Endodermal cell (in vitro differentiated cells): Measurements from ENCODE around the gene THADA. TPM values are rescaled to one million over a fixed set of nuclear protein-coding genes. Genes with fewer than 3 reads are reported as not detected.

Experiments used
- DNase-seq: peaks from one replicate; pipeline ENCODE4 v3.0.0-alpha.2; 2017
- H3K27ac ChIP-seq: 2 replicates; pipeline ENCODE4 v1.5.1; 2013; ENCODE audit warnings: mild to moderate bottlenecking, low read depth, low read length, moderate library complexity
- H3K27me3 ChIP-seq: 2 replicates; pipeline ENCODE4 v1.6.1; 2013; ENCODE audit warnings: mild to moderate bottlenecking, low read length, moderate library complexity; ENCODE audit not compliant: insufficient read depth, control insufficient read depth, poor library complexity, severe bottlenecking
- H3K36me3 ChIP-seq: 2 replicates; pipeline ENCODE4 v1.7.0; 2013; ENCODE audit warnings: mild to moderate bottlenecking, low read length, moderate library complexity; ENCODE audit not compliant: control insufficient read depth, insufficient read depth
- H3K4me1 ChIP-seq: one replicate; pipeline ENCODE4 v1.7.0; 2013; ENCODE audit warnings: low read length; ENCODE audit not compliant: control insufficient read depth, insufficient read depth
- H3K4me3 ChIP-seq: 2 replicates; pipeline ENCODE4 v1.5.1; 2013; ENCODE audit warnings: mild to moderate bottlenecking, low read length, moderate library complexity
- H3K9ac ChIP-seq: 2 replicates; pipeline ENCODE4 v1.6.1; 2013; ENCODE audit warnings: mild to moderate bottlenecking, low read length, moderate library complexity; ENCODE audit not compliant: poor library complexity, severe bottlenecking; ENCODE audit errors: extremely low read depth
- H3K9me3 ChIP-seq: 2 replicates; pipeline ENCODE4 v1.6.1; 2013; ENCODE audit warnings: mild to moderate bottlenecking, low read length, moderate library complexity; ENCODE audit not compliant: control insufficient read depth
- H3K27ac Mint-ChIP-seq: 2 replicates; pipeline ENCODE4 v1.8.0; 2020; ENCODE audit warnings: mixed read lengths
- H3K27me3 Mint-ChIP-seq: 2 replicates; pipeline ENCODE4 v1.8.0; 2021; ENCODE audit warnings: mild to moderate bottlenecking, mixed read lengths; ENCODE audit not compliant: insufficient read depth
- H3K36me3 Mint-ChIP-seq: 2 replicates; pipeline ENCODE4 v1.8.0; 2020; ENCODE audit warnings: low read depth, mixed read lengths
- H3K4me1 Mint-ChIP-seq: 2 replicates; pipeline ENCODE4 v1.8.0; 2020; ENCODE audit warnings: mixed read lengths
- H3K4me3 Mint-ChIP-seq: 2 replicates; pipeline ENCODE4 v1.8.0; 2020; ENCODE audit warnings: mild to moderate bottlenecking, moderate library complexity, mixed read lengths
- H3K9me3 Mint-ChIP-seq: 2 replicates; pipeline ENCODE4 v1.8.0; 2020; ENCODE audit warnings: mild to moderate bottlenecking, mixed read lengths
- CTCF ChIP-seq: fragments of 200-600 bp; sonication (generic); conservative IDR thresholded peaks from 2 replicates; pipeline ENCODE4 v1.5.0; 2021; ENCODE audit warnings: antibody characterized with exemption, mild to moderate bottlenecking
- WGBS, 2 experiments: methylation state at CpG; one replicate each; pipeline versions ENCODE4 v1.1.5 to v1.1.7; 2013; ENCODE audit warnings: missing lambda C conversion rate in 2 of 2, mixed read lengths in 1 of 2; ENCODE audit not compliant: insufficient coverage in 1 of 2, insufficient read length in 1 of 2; 5-methylcytosine and 5-hydroxymethylcytosine counted together
- total RNA-seq, 2 donors: library from RNA; stranded (reverse); fragmentation: NEBNext Ultra II Directional in 1 of 2; extraction: Animal tissue kit (Norgen Biotek cat#: 25700) in 1 of 2; gene quantifications; 2 replicates in 1 of 2; 3 replicates in 1 of 2; pipeline ENCODE4 v1.2.1, GENCODE V29; 2021

THADA gene
- total RNA-seq, 2 donors from 2014 or later, result 32.8 to 35.0 TPM

GRCh38 chr2:43420389-43420801 is 175.4 kb downstream of the THADA start:
- no peak overlapping the region for H3K4me3 Mint-ChIP-seq
- no peak overlapping the region for H3K27ac Mint-ChIP-seq
- H3K9me3 ChIP-seq, result no peaks in the 10 kb centered on the region
- peaks cover 20% of the 10 kb centered on the region for H3K4me1 Mint-ChIP-seq
- no peak overlapping the region for H3K9ac ChIP-seq
- TF ChIP-seq CTCF, result no peak
- H3K27me3 Mint-ChIP-seq, result no peaks in the 10 kb centered on the region
- no peaks in the 10 kb centered on the region for H3K9me3 Mint-ChIP-seq
- H3K36me3 ChIP-seq, result no peaks in the 10 kb centered on the region
- no peak overlapping the region for H3K27ac ChIP-seq
- no peaks in the 10 kb centered on the region for H3K36me3 Mint-ChIP-seq
- no peaks in the 10 kb centered on the region for H3K27me3 ChIP-seq
- no peaks in the 10 kb centered on the region for H3K4me1 ChIP-seq
- DNase-seq, result no peak
- H3K4me3 ChIP-seq, result no peak overlapping the region

GRCh38 chr2:43419876-43420275 is 176.0 kb downstream of the THADA start:
- Histone ChIP-seq H3K4me3 (no peak overlapping the region), H3K9me3 (no peaks in the 10 kb centered on the region), H3K4me1 (no peaks in the 10 kb centered on the region), H3K9ac (no peak overlapping the region), H3K27ac (no peak overlapping the region), H3K27me3 (no peaks in the 10 kb centered on the region), H3K36me3 (no peaks in the 10 kb centered on the region)
- no peak overlapping the region for H3K27ac Mint-ChIP-seq
- WGBS, 2 experiments, result 83 to 92% methylated on average over 1 to 2 of the region's 2 CpGs
- H3K9me3 Mint-ChIP-seq, result no peaks in the 10 kb centered on the region
- no peak for TF ChIP-seq CTCF
- no peaks in the 10 kb centered on the region for H3K27me3 Mint-ChIP-seq
- peaks cover 26% of the 10 kb centered on the region for H3K4me1 Mint-ChIP-seq
- no peak for DNase-seq
- no peak overlapping the region for H3K4me3 Mint-ChIP-seq
- H3K36me3 Mint-ChIP-seq, result no peaks in the 10 kb centered on the region

GRCh38 chr2:43419243-43419642 is 176.6 kb downstream of the THADA start:
- H3K4me1 Mint-ChIP-seq, result peaks cover 31% of the 10 kb centered on the region

More at GRCh38 chr2:43419243-43419642, 176.6 kb downstream of the THADA start:
- TF ChIP-seq CTCF, result no peak
- Histone ChIP-seq H3K9me3 (no peaks in the 10 kb centered on the region), H3K27me3 (no peaks in the 10 kb centered on the region), H3K4me3 (no peak overlapping the region), H3K36me3 (no peaks in the 10 kb centered on the region), H3K4me1 (no peaks in the 10 kb centered on the region), H3K9ac (no peak overlapping the region), H3K27ac (no peak overlapping the region)
- Mint-ChIP-seq H3K9me3 (no peaks in the 10 kb centered on the region), H3K27ac (no peak overlapping the region), H3K27me3 (no peaks in the 10 kb centered on the region), H3K36me3 (no peaks in the 10 kb centered on the region), H3K4me3 (no peak overlapping the region)
- DNase-seq, result no peak
- WGBS, 2 experiments, result 92% methylated on average over 1 to 3 of the region's 3 CpGs
